PC-9 (cell line): ENCODE results near the gene BBC3. TPM values are rescaled to one million over a fixed set of nuclear protein-coding genes. Genes with fewer than 3 reads are reported as not detected.

Experiments
- BruUV-seq: library from RNA; stranded (reverse); fragments of 400-500 nt; replicated peaks from 2 replicates; lab custom pipeline; 2021; lab: Mats Ljungman, UMichigan
- CTCF ChIA-PET: fragments of 300-600 bp; sonication (Branson Sonifier 250); formaldehyde crosslinking; loops from one replicate; lab custom pipeline; 2022; ENCODE audit warnings: antibody characterized with exemption; lab: Charles Lee
- POLR2A ChIA-PET: fragments of 300-600 bp; sonication (Branson Sonifier 250); formaldehyde crosslinking; loops from one replicate; lab custom pipeline; 2022; ENCODE audit warnings: antibody characterized with exemption; ENCODE audit not compliant: unreplicated experiment; lab: Charles Lee
- DNase-seq, 2 experiments: peaks; one replicate each; pipeline versions ENCODE4 v3.0.0 to v3.0.0-alpha.2; 2015 to 2022; ENCODE audit warnings: mixed read lengths in 1 of 2
- H2AFZ ChIP-seq: fragments of 200-600 bp; sonication (generic); 2 replicates; pipeline ENCODE4 v1.8.1; 2017; ENCODE audit warnings: antibody characterized with exemption
- H3F3A ChIP-seq: fragments of 200-600 bp; sonication (generic); 2 replicates; pipeline ENCODE4 v1.8.1; 2017; ENCODE audit warnings: antibody characterized with exemption, mild to moderate bottlenecking, low read depth; ENCODE audit not compliant: insufficient read depth
- H3K27ac ChIP-seq: fragments of 200-600 bp; sonication (generic); 2 replicates; pipeline ENCODE4 v1.6.1; 2016; ENCODE audit warnings: mixed run types
- H3K27me3 ChIP-seq: fragments of 200-600 bp; sonication (generic); 2 replicates; pipeline ENCODE4 v1.6.1; 2016; ENCODE audit warnings: low read depth, mixed run types; ENCODE audit not compliant: insufficient read depth
- H3K36me3 ChIP-seq: fragments of 200-600 bp; sonication (generic); 2 replicates; pipeline ENCODE4 v1.6.1; 2016; ENCODE audit warnings: low read depth, mixed run types
- H3K4me1 ChIP-seq: fragments of 200-600 bp; sonication (generic); replicated peaks from 2 replicates; pipeline ENCODE4 v1.6.1; 2016; ENCODE audit warnings: mixed run types; ENCODE audit not compliant: insufficient read depth
- H3K4me2 ChIP-seq: fragments of 200-600 bp; sonication (generic); 2 replicates; pipeline ENCODE4 v1.6.1; 2017; ENCODE audit warnings: mixed run types
- H3K4me3 ChIP-seq: fragments of 200-600 bp; sonication (generic); 2 replicates; pipeline ENCODE4 v1.6.1; 2016; ENCODE audit warnings: mixed run types
- H3K79me2 ChIP-seq: fragments of 200-600 bp; sonication (generic); 2 replicates; pipeline ENCODE4 v1.6.1; 2017; ENCODE audit warnings: low read depth, mixed run types
- H3K9me2 ChIP-seq: fragments of 200-600 bp; sonication (generic); 2 replicates; pipeline ENCODE4 v1.8.1; 2017; ENCODE audit warnings: mild to moderate bottlenecking; ENCODE audit not compliant: insufficient read depth
- H3K9me3 ChIP-seq: fragments of 200-600 bp; sonication (generic); 2 replicates; pipeline ENCODE4 v1.8.1; 2016; ENCODE audit warnings: low read depth; ENCODE audit not compliant: insufficient read depth
- H4K20me1 ChIP-seq: fragments of 200-600 bp; sonication (generic); 2 replicates; pipeline ENCODE4 v1.8.1; 2017; ENCODE audit not compliant: insufficient read depth
- CTCF ChIP-seq: fragments of 200-600 bp; sonication (generic); conservative IDR thresholded peaks from 2 replicates; pipeline ENCODE4 v1.6.1; 2017; ENCODE audit warnings: mixed run types, antibody characterized with exemption, mild to moderate bottlenecking, moderate library complexity
- EZH2 ChIP-seq: fragments of 200-600 bp; sonication (generic); IDR thresholded peaks from 2 replicates; pipeline ENCODE4 v1.8.0; 2017; ENCODE audit warnings: antibody characterized with exemption, low read depth
- intact Hi-C: fragments of 100-400 bp; cut with micrococcal nuclease; formaldehyde crosslinking; loops from one replicate; pipeline ENCODE4 v1.10.0; 2022; ENCODE audit not compliant: unreplicated experiment
- total RNA-seq: library from RNA; stranded (reverse); gene quantifications from 2 replicates; pipeline ENCODE4 v1.2.3, GENCODE V29; 2021

The BBC3 gene
- total RNA-seq, 1 experiment from 2014 or later = 18.8 TPM

GRCh38 chr19:47239610-47240296, 8.8 kb upstream of the BBC3 start:
- H3K4me3 ChIP-seq = no peak overlapping the region
- BruUV-seq = no TSS peak
- ChIA-PET CTCF (no interaction called here), POLR2A (no interaction called here)
- no peaks in the 10 kb centered on the region for H3K36me3 ChIP-seq
- H2AFZ ChIP-seq = no peak overlapping the region
- no peaks in the 10 kb centered on the region for H3K9me2 ChIP-seq
- no peaks in the 10 kb centered on the region for H3K27me3 ChIP-seq
- H3K4me1 ChIP-seq = peaks cover 25% of the 10 kb centered on the region
- TF ChIP-seq EZH2 = no peak
- no peak for TF ChIP-seq CTCF
- no peaks in the 10 kb centered on the region for H3K9me3 ChIP-seq
- H4K20me1 ChIP-seq = no peaks in the 10 kb centered on the region
- H3K79me2 ChIP-seq = no peaks in the 10 kb centered on the region
- intact Hi-C loops = loop anchor here (2.0 to 5.0 kb wide), 2 partner anchors 13 to 227 kb away; no protein-coding TSS in a partner anchor
- H3K27ac ChIP-seq = no peak overlapping the region
- no peak overlapping the region for H3K4me2 ChIP-seq
- peaks cover 59% of the 10 kb centered on the region for H3F3A ChIP-seq
- DNase-seq = no peak

GRCh38 chr19:47239152-47239551, 8.2 kb upstream of the BBC3 start:
- Histone ChIP-seq H3K36me3 (no peaks in the 10 kb centered on the region), H3K9me2 (no peaks in the 10 kb centered on the region), H3K27ac (no peak overlapping the region), H3F3A (peaks cover 59% of the 10 kb centered on the region), H4K20me1 (no peaks in the 10 kb centered on the region), H3K4me3 (no peak overlapping the region), H2AFZ (no peak overlapping the region), H3K4me1 (peaks cover 21% of the 10 kb centered on the region), H3K27me3 (no peaks in the 10 kb centered on the region), H3K79me2 (no peaks in the 10 kb centered on the region), H3K9me3 (no peaks in the 10 kb centered on the region), H3K4me2 (no peak overlapping the region)
- intact Hi-C loops = no loop called here
- ChIA-PET POLR2A (no interaction called here), CTCF (no interaction called here)
- TF ChIP-seq CTCF = no peak
- no peak for TF ChIP-seq EZH2
- DNase-seq = no peak
- no TSS peak for BruUV-seq

GRCh38 chr19:47236072-47236675, 5.2 kb upstream of the BBC3 start:
- Histone ChIP-seq H3K9me2 (no peaks in the 10 kb centered on the region), H3K79me2 (no peaks in the 10 kb centered on the region), H3K4me2 (no peak overlapping the region), H3K27ac (no peak overlapping the region), H2AFZ (no peak overlapping the region), H3F3A (peaks cover 55% of the 10 kb centered on the region), H3K4me1 (peaks cover 27% of the 10 kb centered on the region), H4K20me1 (no peaks in the 10 kb centered on the region), H3K4me3 (no peak overlapping the region), H3K9me3 (no peaks in the 10 kb centered on the region), H3K27me3 (no peaks in the 10 kb centered on the region), H3K36me3 (no peaks in the 10 kb centered on the region)
- ChIA-PET POLR2A (no interaction called here), CTCF (interaction anchor here (0.7 kb wide), 1 partner anchor 10 kb away, joined by 14 read pairs; no protein-coding TSS in a partner anchor)
- no peak for DNase-seq
- intact Hi-C loops = no loop called here
- TF ChIP-seq EZH2 (no peak), CTCF (no peak)
- no TSS peak for BruUV-seq
